HEK293T (cell line): ENCODE results near the gene CIAPIN1.
A peak's percentile ranks its signal among the peaks of the same experiment; 100 is the strongest.

ENCODE experiments used
- CTCF ChIA-PET: fragments of 350-600 bp; formaldehyde crosslinking; extraction: SDS; loops from one replicate; lab custom pipeline; 2021; ENCODE audit warnings: antibody characterized with exemption, inconsistent platforms; lab: Yijun Ruan, JAX
- POLR2A ChIA-PET: fragments of 350-600 bp; formaldehyde crosslinking; extraction: SDS; loops from one replicate; lab custom pipeline; 2020; ENCODE audit warnings: antibody characterized with exemption, inconsistent platforms; lab: Yijun Ruan, JAX
- DNase-seq: peaks from one replicate; pipeline ENCODE4 v3.0.0; 2012; ENCODE audit warnings: mixed read lengths; ENCODE audit errors: extremely low spot score
- ARNT ChIP-seq: fragments of 450-650 bp; IDR thresholded peaks from 2 replicates; pipeline ENCODE4 v1.6.1; 2017; ENCODE audit warnings: mild to moderate bottlenecking
- BHLHE40 ChIP-seq: fragments of 450-650 bp; IDR thresholded peaks from 2 replicates; pipeline ENCODE4 v1.6.1; 2016; ENCODE audit warnings: mild to moderate bottlenecking, moderate library complexity, borderline replicate concordance
- CTBP1 ChIP-seq: fragments of 450-650 bp; IDR thresholded peaks from 2 replicates; pipeline ENCODE4 v1.6.1; 2016; ENCODE audit warnings: borderline replicate concordance
- ELF4 ChIP-seq: fragments of 450-650 bp; IDR thresholded peaks from 2 replicates; pipeline ENCODE4 v1.6.1; 2017; ENCODE audit warnings: antibody characterized with exemption
- FOXA1 ChIP-seq: fragments of 450-650 bp; IDR thresholded peaks from 2 replicates; pipeline ENCODE4 v1.6.1; 2016; ENCODE audit warnings: mild to moderate bottlenecking
- FOXK2 ChIP-seq: fragments of 450-650 bp; IDR thresholded peaks from 2 replicates; pipeline ENCODE4 v1.6.1; 2016; ENCODE audit warnings: mild to moderate bottlenecking
- FOXM1 ChIP-seq: fragments of 450-650 bp; IDR thresholded peaks from 2 replicates; pipeline ENCODE4 v1.6.1; 2017; ENCODE audit warnings: mild to moderate bottlenecking, borderline replicate concordance
- HDGF ChIP-seq: fragments of 450-650 bp; IDR thresholded peaks from 2 replicates; pipeline ENCODE4 v1.6.1; 2017; ENCODE audit warnings: antibody characterized with exemption, borderline replicate concordance
- L3MBTL2 ChIP-seq: fragments of 450-650 bp; conservative IDR thresholded peaks from 2 replicates; pipeline ENCODE4 v1.6.1; 2016; ENCODE audit warnings: mild to moderate bottlenecking
- LEF1 ChIP-seq: fragments of 450-650 bp; IDR thresholded peaks from 2 replicates; pipeline ENCODE4 v1.6.1; 2017; ENCODE audit warnings: mild to moderate bottlenecking, borderline replicate concordance
- NFRKB ChIP-seq: fragments of 450-650 bp; IDR thresholded peaks from 2 replicates; pipeline ENCODE4 v1.6.1; 2016; ENCODE audit warnings: mild to moderate bottlenecking, moderate library complexity
- SP1 ChIP-seq: fragments of 450-650 bp; IDR thresholded peaks from 2 replicates; pipeline ENCODE4 v1.6.1; 2017
- SUZ12 ChIP-seq: fragments of 450-650 bp; IDR thresholded peaks from 2 replicates; pipeline ENCODE4 v1.6.1; 2016; ENCODE audit warnings: mild to moderate bottlenecking
- TARDBP ChIP-seq: fragments of 450-650 bp; IDR thresholded peaks from 2 replicates; pipeline ENCODE4 v1.6.1; 2016
- ZNF384 ChIP-seq: fragments of 450-650 bp; IDR thresholded peaks from 2 replicates; pipeline ENCODE4 v1.6.1; 2016
- TF ChIP-seq, protein P1 (sequence below): fragments of 450-650 bp; IDR thresholded peaks from 2 replicates; pipeline ENCODE4 v1.6.1; 2016

The CIAPIN1 gene

GRCh38 chr16:57388359-57389086 lies 58.7 kb downstream of the CIAPIN1 start:
- POLR2A ChIA-PET, result no interaction called here
- TF ChIP-seq FOXM1 (no peak), ELF4 (peak; percentile 37; the same call in 1 of the 2 replicates), FOXA1 (no peak), L3MBTL2 (0 out of 2 replicates have a peak, but pooled peaks have one; percentile 14)
- TF ChIP-seq, protein P1, sequence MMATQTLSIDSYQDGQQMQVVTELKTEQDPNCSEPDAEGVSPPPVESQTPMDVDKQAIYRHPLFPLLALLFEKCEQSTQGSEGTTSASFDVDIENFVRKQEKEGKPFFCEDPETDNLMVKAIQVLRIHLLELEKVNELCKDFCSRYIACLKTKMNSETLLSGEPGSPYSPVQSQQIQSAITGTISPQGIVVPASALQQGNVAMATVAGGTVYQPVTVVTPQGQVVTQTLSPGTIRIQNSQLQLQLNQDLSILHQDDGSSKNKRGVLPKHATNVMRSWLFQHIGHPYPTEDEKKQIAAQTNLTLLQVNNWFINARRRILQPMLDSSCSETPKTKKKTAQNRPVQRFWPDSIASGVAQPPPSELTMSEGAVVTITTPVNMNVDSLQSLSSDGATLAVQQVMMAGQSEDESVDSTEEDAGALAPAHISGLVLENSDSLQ, result no peak
- CTCF ChIA-PET, result interaction anchor here (0.9 kb wide), 1 partner anchor 17 kb away, joined by 3 read pairs; no protein-coding TSS in a partner anchor
- DNase-seq, result no peak

DNA sequence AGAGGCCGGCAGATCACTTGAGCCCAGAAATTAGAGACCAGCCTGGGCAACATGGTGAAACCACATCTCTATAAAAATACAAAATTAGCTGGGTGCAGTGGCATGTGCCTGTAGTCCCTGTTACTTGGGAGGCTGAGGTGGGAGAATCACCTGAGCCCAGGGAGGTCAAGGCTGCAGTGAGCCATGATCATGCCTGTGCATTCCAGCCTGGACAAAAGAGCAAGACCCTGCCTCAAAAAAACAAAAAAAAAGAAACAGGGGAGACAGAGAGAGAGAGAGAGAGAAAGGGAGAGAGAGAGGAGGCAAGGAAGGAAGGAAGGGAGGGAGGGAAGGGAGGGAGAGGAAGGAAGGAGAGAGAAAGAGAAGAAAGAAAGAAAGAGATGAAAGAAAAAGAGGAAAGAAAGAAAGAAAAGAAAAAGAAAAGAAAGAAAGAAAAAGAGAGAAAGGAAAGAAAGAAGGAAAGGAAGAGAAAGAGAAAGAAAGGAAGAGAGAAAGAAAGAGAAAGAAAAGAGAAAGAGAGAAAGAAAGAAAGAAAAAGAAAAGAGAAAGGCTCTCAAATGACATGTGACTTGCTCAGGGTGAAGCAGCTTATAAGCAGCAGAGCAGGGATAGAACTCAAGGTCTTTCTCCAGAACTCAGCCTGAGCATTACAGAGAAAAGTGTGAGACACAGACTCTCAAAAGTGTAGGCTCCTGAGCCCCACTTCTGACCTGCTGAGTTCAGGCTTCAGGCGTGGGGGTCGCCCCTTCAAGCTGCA lies 59.4 kb downstream of the CIAPIN1 start:
- CTCF ChIA-PET, result interaction anchor here (0.9 kb wide), 1 partner anchor 17 kb away, joined by 3 read pairs; no protein-coding TSS in a partner anchor
- POLR2A ChIA-PET, result no interaction called here
- TF ChIP-seq CTBP1, result no peak
- no peak for TF ChIP-seq NFRKB
- no peak for TF ChIP-seq ZNF384
- no peak for TF ChIP-seq ELF4
- no peak for TF ChIP-seq SP1
- no peak for TF ChIP-seq SUZ12
- TF ChIP-seq TARDBP, result no peak
- no peak for TF ChIP-seq BHLHE40
- no peak for TF ChIP-seq LEF1
- TF ChIP-seq ARNT, result no peak
- TF ChIP-seq, protein P1, result no peak
- TF ChIP-seq FOXM1, result no peak
- no peak for TF ChIP-seq L3MBTL2
- TF ChIP-seq HDGF, result no peak
- TF ChIP-seq FOXK2, result no peak
- no peak for TF ChIP-seq FOXA1
- no peak for DNase-seq

DNA sequence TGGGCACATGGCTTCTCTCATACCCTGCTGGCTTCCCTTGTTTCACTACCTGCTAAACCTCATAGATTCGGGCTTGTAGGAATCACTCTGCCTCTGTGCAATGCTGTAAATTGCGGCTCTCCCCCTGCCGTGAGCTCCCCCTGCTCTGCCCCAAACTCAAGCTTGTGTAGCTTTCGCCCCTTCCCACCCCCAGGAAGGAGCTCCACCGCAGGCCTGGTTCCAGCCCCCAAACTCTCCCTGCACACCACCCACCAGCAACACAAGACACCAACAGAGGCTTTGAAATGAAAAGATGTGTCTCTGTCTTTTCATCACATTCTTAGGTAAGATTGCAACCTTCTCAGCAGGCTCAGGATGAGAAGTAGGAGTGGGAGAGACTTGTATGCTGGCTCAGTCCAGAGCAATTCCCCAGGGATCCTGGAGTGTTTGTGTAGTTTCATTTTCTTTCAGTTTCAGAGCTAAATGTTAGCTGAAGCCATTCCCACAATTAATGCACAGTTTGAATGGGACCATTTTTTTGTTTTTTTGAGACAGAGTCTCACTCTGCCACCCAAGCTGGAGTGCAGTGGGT lies 60.7 kb downstream of the CIAPIN1 start:
- CTCF ChIA-PET, result interaction anchor here (0.5 to 1.5 kb wide), 4 partner anchors 30 to 137 kb away, joined by 3 to 6 read pairs (median 4); no protein-coding TSS in a partner anchor
- no peak for DNase-seq
- TF ChIP-seq TARDBP (no peak), ARNT (no peak), BHLHE40 (no peak), FOXM1 (no peak), ELF4 (no peak), SUZ12 (no peak), FOXK2 (no peak), ZNF384 (no peak), NFRKB (no peak), SP1 (no peak), HDGF (no peak), FOXA1 (no peak), L3MBTL2 (no peak), LEF1 (no peak), CTBP1 (no peak)
- TF ChIP-seq, protein P1, result no peak
- POLR2A ChIA-PET, result no interaction called here

DNA sequence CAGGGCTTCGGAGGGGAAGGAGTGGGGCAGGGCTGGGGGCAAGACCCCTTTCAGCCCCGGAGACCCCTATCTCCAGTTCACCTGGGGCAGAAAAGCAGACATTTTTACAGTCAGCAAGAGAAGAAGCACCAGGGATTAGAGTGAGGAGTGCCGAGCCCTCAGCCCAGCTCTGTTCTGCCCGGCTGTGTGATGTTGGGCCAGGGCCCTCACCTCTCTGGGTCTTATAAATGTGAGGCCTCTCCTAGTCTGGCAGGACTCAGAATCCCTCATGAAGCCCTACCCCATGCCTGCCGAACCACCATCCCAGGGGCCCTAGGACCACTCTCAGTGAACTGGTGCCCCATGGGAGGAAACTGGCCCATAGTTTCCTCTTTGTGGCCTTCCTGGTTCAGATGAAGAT lies 62.1 kb downstream of the CIAPIN1 start:
- CTCF ChIA-PET, result interaction anchor here (1.5 kb wide), 1 partner anchor 32 kb away, joined by 6 read pairs; no protein-coding TSS in a partner anchor
- POLR2A ChIA-PET, result interaction anchor here (1.2 kb wide), 1 partner anchor 32 kb away, joined by 3 read pairs; no protein-coding TSS in a partner anchor
- no peak for DNase-seq
- TF ChIP-seq L3MBTL2 (no peak), ELF4 (no peak), SP1 (no peak), HDGF (no peak), ZNF384 (no peak), BHLHE40 (no peak), TARDBP (no peak), ARNT (no peak), FOXM1 (no peak), NFRKB (no peak), CTBP1 (no peak), LEF1 (no peak), SUZ12 (no peak), FOXK2 (no peak), FOXA1 (no peak)
- TF ChIP-seq, protein P1, result no peak
